ENCODE data around the gene SAMD4A.
A peak's percentile ranks its signal among the peaks of the same experiment; 100 is the strongest.

SAMD4A gene

GRCh38 chr14:54769951-54770863 is 203.3 kb downstream of the SAMD4A start:
- DNase-seq, result no peak

GRCh38 chr14:54771411-54772027 is 204.6 kb downstream of the SAMD4A start:
- no peak for DNase-seq

- no peak for DNase-seq
Measured at GRCh38 chr14:54772451-54772881, 205.5 kb downstream of the SAMD4A start.

- peak; percentile 9 to 44 for DNase-seq
Measured at GRCh38 chr14:54773171-54774006, 206.5 kb downstream of the SAMD4A start.

GRCh38 chr14:54774824-54775223 is 207.9 kb downstream of the SAMD4A start:
- DNase-seq, result no peak

GRCh38 chr14:54775486-54776140 is 208.7 kb downstream of the SAMD4A start:
- no peak for DNase-seq

GRCh38 chr14:54776361-54777001 is 209.6 kb downstream of the SAMD4A start:
- no peak for DNase-seq

GRCh38 chr14:54777395-54777794 is 210.5 kb downstream of the SAMD4A start:
- DNase-seq, result no peak

- no peak for DNase-seq
Measured at GRCh38 chr14:54778618-54779345, 211.9 kb downstream of the SAMD4A start.

GRCh38 chr14:54781080-54781479 is 214.2 kb downstream of the SAMD4A start:
- no peak for DNase-seq

GRCh38 chr14:54781961-54782750 is 215.2 kb downstream of the SAMD4A start:
- no peak for DNase-seq

GRCh38 chr14:54782751-54783659 is 216.1 kb downstream of the SAMD4A start:
- no peak for DNase-seq

GRCh38 chr14:54783660-54784015 is 216.7 kb downstream of the SAMD4A start:
- DNase-seq, result no peak

- DNase-seq, result no peak
Measured at GRCh38 chr14:54784060-54784459, 217.1 kb downstream of the SAMD4A start.

GRCh38 chr14:54784657-54785056 is 217.7 kb downstream of the SAMD4A start:
- DNase-seq, result no peak

GRCh38 chr14:54785136-54785777 is 218.3 kb downstream of the SAMD4A start:
- peak in 1 of 2 experiments; percentile 9 for DNase-seq

- no peak for DNase-seq
Measured at GRCh38 chr14:54785778-54786770, 219.1 kb downstream of the SAMD4A start.

- no peak for DNase-seq
Measured at GRCh38 chr14:54786838-54787237, 219.9 kb downstream of the SAMD4A start.
